A204.1 (cell line): ENCODE measurements around the gene CAMTA1.
A peak's percentile ranks its signal among the peaks of the same experiment; 100 is the strongest.

ENCODE experiments used
- FAIRE-seq: peaks from 2 replicates; lab custom pipeline; 2012; peaks lifted over from hg19 to GRCh38; lab: Jason Lieb, UNC

CAMTA1 gene

GRCh38 chr1:6850537-6850936 is 65.3 kb downstream of the CAMTA1 start:
- FAIRE-seq = no peak

GRCh38 chr1:6852136-6852890 is 67.1 kb downstream of the CAMTA1 start:
- FAIRE-seq = no peak

GRCh38 chr1:6854166-6854565 is 68.9 kb downstream of the CAMTA1 start:
- FAIRE-seq = no peak

GRCh38 chr1:6857831-6858230 is 72.6 kb downstream of the CAMTA1 start:
- FAIRE-seq = no peak

GRCh38 chr1:6858596-6858995 is 73.3 kb downstream of the CAMTA1 start:
- FAIRE-seq = no peak

GRCh38 chr1:6859415-6860343 is 74.4 kb downstream of the CAMTA1 start:
- FAIRE-seq = no peak

GRCh38 chr1:6860401-6860800 is 75.1 kb downstream of the CAMTA1 start:
- no peak for FAIRE-seq

- no peak for FAIRE-seq
Measured at GRCh38 chr1:6861075-6861724, 75.9 kb downstream of the CAMTA1 start.

GRCh38 chr1:6862906-6863305 is 77.7 kb downstream of the CAMTA1 start:
- no peak for FAIRE-seq

- no peak for FAIRE-seq
Measured at GRCh38 chr1:6864166-6864565, 78.9 kb downstream of the CAMTA1 start.

GRCh38 chr1:6866825-6867224 is 81.6 kb downstream of the CAMTA1 start:
- FAIRE-seq = no peak

- FAIRE-seq = no peak
Measured at GRCh38 chr1:6867321-6867720, 82.1 kb downstream of the CAMTA1 start.

- FAIRE-seq = no peak
Measured at GRCh38 chr1:6867729-6868659, 82.7 kb downstream of the CAMTA1 start.

- peak; percentile 11 for FAIRE-seq
Measured at GRCh38 chr1:6868660-6869380, 83.6 kb downstream of the CAMTA1 start.

GRCh38 chr1:6869545-6869944 is 84.3 kb downstream of the CAMTA1 start:
- FAIRE-seq = no peak

GRCh38 chr1:6870086-6870485 is 84.8 kb downstream of the CAMTA1 start:
- FAIRE-seq = no peak

GRCh38 chr1:6870571-6870970 is 85.3 kb downstream of the CAMTA1 start:
- no peak for FAIRE-seq

GRCh38 chr1:6871300-6871972 is 86.2 kb downstream of the CAMTA1 start:
- no peak for FAIRE-seq

- no peak for FAIRE-seq
Measured at GRCh38 chr1:6872573-6873261, 87.5 kb downstream of the CAMTA1 start.
